Activated T-cell treated with anti-CD3 and anti-CD28 coated beads for 48 hours (primary cell): ENCODE results near the gene NDST1.

Source experiments
- DNase-seq: peaks from one replicate; pipeline ENCODE4 v3.0.0-alpha.2; 2020; ENCODE audit warnings: low read depth

NDST1 gene

GRCh38 chr5:150523472-150524350 lies 15.8 kb downstream of the NDST1 start:
- no peak for DNase-seq

GRCh38 chr5:150525163-150525562 lies 17.2 kb downstream of the NDST1 start:
- no peak for DNase-seq

GRCh38 chr5:150525781-150526180 lies 17.9 kb downstream of the NDST1 start:
- no peak for DNase-seq

GRCh38 chr5:150527038-150527437 lies 19.1 kb downstream of the NDST1 start:
- DNase-seq, result no peak

- DNase-seq, result no peak
Measured at GRCh38 chr5:150527808-150528207, 19.9 kb downstream of the NDST1 start.

GRCh38 chr5:150528924-150529546 lies 21.1 kb downstream of the NDST1 start:
- DNase-seq, result no peak

DNA sequence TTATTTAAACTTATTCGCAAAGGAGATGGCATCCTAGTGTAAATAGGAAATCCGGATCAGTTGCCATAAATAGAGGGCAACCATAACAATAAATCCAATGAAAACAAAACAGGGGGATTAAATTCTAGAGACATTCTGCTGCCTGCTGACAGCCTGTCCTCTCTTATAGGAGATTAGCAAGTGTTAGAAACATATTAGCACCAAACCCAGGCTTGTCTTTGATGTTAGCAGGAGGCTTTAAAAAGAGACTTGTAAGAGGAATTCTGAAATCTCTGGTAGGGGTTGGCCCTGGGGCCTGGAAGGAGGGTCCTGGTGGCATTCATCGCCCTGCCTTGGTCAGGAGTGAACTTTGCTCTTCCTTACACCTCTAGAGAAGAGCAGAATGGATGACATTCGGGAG lies 21.6 kb downstream of the NDST1 start:
- DNase-seq, result no peak

GRCh38 chr5:150530423-150530822 lies 22.5 kb downstream of the NDST1 start:
- DNase-seq, result no peak

DNA sequence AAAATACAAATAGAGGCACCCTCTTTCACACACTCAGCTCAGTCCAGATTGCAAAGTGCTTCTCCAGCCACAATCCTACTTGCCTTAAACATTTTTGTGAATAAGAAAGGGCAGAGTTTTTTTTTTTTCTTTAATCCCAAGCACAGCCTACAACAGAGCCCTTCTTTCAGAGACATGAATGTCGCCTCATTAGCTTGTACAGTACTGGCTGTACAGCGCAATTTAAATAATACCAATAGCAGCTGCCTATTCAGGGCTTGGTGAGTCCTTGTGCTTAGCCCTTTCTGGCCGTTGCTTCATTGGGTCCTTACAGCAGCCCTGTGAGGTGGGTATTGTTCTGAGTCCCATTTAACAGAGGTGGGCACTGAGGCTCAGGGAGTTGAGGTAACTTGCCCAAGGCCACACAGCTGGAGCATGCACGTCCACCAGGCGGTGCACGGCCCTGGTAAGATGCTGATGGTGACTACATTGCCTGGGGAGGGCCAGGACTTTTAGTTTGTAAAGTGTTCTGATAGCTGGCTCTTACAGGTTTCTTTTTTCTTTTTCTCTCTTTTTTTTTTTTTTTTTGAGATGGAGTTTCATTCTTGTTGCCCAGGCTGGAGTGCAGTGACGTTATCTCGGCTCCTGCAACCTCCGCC lies 23.1 kb downstream of the NDST1 start:
- no peak for DNase-seq

DNA sequence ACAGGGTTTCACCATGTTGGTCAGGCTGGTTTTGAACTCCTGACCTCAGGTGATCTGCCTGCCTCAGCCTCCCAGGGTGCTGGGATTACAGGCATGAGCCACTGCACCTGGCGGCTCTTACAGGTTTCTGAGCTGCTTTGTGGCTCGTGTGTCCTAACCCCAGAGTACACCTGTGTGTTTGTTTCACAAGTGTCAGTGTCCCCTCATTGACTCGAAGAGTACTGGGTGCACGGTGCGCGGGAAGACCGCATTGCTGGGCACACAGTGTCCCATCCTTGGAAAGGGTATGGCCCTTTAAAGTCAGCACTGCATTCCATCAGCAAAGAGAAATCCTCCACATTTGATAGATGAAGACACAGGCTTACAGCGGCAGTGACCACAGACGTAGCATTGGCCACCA lies 23.8 kb downstream of the NDST1 start:
- no peak for DNase-seq

DNA sequence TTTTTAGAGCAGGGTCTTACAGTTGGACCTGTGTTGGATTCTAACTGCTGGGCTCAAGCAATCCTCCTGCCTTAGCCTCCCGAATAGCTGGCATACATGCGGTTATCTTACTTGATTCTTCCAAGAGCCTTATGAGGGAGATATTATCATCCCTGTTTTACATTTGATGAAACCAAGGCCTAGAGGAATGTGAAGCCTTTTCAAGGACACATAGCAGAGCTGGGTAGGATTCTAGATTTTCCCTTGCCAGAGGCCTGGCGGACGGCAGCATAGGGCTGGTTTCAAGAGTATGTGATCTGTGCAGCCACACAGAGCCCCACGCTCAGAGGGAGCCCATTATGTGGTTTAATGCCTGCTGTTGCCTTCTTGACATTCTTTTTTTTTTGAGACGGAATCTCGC lies 24.2 kb downstream of the NDST1 start:
- DNase-seq, result no peak

DNA sequence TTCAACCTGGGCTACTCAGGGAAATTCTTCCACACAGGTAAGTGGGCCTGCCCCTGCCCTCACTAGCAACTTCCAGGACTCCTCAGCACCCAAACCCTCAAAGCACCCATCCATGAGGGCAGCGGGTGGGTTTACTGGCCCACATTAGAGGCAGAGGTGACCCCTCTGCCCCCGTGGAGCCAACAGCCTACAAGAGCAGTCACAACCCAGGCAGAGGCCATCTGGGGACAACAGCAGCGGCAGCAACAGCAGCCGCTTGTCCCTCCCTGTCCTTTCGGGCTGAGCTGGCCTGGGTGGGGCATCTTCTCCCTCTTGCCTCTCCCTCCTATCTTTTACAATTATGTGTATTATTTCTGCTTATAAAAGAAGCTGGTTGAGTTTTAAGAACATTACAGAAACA lies 25.1 kb downstream of the NDST1 start:
- no peak for DNase-seq

DNA sequence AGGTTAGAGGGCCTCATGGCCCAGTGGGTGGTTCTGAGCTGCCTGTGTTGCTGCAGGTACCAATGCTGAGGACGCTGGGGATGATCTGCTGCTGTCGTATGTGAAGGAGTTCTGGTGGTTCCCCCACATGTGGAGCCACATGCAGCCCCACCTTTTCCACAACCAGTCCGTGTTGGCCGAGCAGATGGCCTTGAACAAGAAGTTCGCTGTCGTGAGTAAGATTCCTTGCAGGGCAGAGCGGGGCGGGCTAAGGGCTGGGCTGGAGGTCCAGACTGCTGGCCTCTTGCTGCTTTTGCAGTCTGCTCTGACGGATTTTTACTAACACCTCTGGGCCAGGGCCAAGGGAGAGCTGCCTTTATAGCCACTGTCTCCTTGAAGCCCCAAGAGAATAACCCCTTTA lies 26.9 kb downstream of the NDST1 start:
- DNase-seq, result no peak

DNA sequence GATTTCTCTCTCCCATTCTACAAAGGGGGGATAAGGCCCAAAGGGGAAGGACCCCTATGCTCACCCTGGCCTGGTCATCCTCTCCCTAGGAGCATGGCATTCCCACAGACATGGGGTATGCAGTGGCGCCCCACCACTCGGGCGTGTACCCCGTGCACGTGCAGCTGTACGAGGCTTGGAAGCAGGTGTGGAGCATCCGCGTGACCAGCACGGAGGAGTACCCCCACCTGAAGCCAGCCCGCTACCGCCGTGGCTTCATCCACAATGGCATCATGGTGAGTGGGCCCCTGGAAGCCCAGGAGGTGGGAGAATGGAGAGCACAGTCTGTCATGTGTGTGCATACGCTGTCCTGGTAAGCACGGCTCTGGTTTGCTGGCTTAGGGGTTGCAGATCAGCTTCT lies 27.7 kb downstream of the NDST1 start:
- no peak for DNase-seq

DNA sequence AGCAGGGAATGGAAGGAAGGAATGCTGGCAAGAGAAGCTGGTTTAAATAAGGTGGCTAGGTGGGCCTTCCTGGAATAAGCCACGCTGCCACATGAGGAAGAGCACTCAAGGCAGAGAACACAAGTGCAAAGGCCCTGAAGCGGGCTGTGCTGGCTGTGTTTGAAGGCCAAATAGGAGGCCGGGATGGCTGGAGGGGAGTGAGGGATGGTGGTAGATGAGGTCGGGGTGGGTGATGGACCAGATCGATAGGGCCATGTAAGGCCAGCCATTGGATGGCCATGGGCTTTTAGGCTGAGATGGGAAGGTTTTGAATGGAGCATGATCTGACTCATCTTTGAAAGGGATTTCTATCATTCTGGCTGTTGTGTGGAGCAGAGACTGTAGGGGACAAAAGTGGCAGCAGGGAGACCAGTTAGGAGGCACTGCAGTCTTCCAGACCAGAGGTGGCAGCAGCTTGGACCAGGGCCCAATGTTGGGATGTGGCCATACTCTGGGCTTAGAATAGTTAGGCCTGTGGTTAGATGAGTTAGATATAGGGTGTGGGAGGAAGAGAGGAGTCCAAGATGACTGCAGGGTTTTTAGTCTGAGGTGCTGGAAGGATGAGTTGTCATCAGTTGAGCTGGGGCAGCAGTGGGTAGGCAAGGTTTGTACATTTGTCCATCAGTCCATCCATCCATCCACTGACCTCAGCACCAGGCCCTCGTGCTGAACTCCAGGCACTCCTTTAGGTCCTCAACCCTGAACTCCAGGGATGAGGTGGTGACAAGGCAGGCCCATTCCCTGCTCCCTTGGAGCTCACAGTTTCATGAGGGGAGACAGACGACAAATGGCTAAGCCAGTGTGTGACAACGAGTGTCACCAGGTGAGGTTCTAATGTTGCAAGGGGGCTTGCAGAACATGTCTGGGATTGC lies 30.3 kb downstream of the NDST1 start:
- DNase-seq, result no peak

GRCh38 chr5:150539206-150539605 lies 31.3 kb downstream of the NDST1 start:
- DNase-seq, result no peak

GRCh38 chr5:150540042-150540441 lies 32.1 kb downstream of the NDST1 start:
- no peak for DNase-seq

DNA sequence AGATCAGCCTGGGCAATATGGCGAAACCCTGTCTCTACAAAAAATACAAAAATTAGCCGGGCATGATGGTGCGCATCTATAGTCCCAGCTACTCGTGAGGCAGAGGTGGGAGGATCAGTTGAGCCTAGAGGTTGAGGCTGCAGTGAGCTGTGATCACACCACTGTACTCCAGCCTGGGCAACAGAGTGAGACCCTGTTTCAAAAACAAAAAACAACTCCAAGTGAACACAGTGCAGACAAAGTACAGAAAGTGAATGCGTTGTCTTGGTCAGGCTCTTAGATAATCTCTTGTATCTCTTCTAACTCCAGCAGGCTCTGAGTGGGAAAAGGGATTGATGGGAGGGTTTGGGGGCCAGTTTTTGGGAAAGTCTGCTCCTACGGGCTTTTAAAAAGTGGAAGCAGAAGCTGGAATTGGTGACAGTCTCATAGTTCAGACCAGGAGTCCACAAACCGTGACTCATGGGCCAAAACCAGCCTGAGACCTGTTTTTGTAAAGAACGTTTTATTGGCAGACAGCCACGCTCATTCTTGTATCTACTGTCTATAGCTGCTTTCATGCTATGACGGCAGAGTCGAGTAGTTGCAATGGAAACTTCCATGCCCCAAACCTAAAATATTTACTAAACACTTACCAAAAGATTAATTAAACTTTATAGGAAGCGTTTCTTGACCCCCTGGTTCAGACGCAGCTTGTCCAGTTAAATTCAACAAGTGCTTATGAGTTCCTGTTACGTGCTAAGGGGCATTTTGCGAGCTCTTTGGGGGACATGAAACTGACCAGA lies 32.9 kb downstream of the NDST1 start:
- no peak for DNase-seq

DNA sequence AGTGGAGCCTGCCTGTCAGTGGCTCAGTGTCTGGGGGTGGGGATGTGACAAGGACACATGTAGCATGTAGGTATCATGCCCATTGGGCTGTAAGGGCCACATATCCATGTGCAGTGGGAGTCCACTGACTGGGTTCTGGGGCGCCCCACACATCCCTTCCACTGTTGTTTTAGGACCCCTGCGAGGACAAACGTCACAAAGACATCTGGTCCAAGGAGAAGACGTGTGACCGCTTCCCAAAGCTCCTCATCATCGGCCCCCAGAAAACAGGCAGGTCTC lies 33.4 kb downstream of the NDST1 start:
- DNase-seq, result no peak

- DNase-seq, result no peak
Measured at GRCh38 chr5:150541895-150542294, 34.0 kb downstream of the NDST1 start.

GRCh38 chr5:150542933-150543445 lies 35.1 kb downstream of the NDST1 start:
- no peak for DNase-seq
